ELR (cell line): ENCODE data around the gene ACE.

ENCODE experiments used
- DNase-seq: peaks from one replicate; pipeline ENCODE4 v3.0.0-alpha.2; 2015; ENCODE audit warnings: low read depth

Gene ACE

DNA sequence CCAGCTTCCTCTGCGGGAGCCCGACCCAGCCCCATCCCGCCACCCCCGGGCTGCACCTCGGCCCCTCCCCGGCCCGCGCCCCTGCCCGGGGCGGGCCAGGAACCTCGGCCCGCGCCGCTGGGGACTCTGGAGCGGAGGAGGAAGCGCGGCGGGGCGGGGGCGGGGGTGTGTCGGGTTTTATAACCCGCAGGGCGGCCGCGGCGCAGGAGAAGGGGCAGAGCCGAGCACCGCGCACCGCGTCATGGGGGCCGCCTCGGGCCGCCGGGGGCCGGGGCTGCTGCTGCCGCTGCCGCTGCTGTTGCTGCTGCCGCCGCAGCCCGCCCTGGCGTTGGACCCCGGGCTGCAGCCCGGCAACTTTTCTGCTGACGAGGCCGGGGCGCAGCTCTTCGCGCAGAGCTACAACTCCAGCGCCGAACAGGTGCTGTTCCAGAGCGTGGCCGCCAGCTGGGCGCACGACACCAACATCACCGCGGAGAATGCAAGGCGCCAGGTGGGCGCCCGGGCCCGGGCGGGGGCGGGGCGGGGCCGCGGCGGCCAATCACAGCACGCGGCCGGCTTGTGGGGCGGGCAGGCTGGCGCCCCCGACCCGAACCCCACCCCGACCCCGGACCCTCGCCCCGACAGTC is at the start of gene ACE:
Gene ACE, plus strand, starts transcription at position 208 of the 626 bp plus-strand sequence. Its CDS starts 34 bp downstream, at position 242.
- DNase-seq, result peak; percentile 32

DNA sequence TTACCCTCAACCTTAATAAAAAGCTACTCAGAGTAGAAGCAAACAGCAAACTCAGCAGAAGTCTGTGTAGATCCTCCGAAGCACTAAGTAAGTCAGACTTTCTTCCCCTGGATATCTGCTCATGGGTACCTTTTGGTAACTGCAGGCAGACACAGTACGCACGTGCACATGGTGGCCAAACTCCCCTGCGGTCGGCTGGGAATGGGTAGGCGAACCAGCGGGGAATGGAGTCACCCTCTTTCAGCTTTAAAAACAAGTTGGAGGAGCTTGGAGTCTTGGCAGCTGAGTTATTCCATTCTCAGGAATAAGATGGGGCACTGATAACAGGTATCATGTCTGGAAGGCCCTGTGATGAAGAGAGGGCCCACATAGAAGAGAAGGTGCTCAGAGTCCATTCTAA is 47.1 kb upstream of the ACE start:
- DNase-seq, result no peak

DNA sequence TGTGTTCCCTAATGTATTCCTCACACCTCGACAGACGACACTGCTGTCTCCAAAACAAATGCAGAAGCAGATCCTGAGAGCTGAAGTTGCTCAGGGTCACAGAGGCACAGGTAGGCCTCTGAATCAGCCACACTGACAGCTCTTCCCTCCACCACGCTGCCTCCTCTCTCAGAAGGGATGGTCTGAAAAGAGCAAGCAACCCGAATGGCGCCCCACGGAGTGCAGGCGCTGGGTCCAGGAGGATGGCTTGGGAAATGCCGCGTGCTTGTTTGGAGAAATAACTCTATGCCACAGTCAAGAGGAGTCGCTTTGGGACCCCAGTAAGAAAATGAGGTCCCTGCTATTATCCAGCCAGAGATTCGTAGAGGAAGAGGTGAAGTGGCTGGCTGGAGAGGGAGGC is 46.6 kb upstream of the ACE start:
- DNase-seq, result no peak

DNA sequence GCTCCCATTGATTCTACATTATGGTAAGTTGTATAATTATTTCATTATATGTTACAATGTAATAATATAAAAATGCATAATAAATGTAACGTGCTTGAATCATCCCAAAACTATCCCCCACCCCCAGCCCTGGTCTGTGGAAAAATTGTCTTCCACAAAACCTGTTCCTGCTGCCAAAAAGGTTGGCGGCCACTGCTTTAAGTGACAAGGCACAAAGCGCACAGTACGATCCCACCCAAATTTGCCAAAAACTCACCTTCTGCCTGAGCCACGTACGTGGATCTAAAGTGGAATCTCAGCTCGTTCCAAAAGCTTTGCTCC is 45.3 kb upstream of the ACE start:
- no peak for DNase-seq

DNA sequence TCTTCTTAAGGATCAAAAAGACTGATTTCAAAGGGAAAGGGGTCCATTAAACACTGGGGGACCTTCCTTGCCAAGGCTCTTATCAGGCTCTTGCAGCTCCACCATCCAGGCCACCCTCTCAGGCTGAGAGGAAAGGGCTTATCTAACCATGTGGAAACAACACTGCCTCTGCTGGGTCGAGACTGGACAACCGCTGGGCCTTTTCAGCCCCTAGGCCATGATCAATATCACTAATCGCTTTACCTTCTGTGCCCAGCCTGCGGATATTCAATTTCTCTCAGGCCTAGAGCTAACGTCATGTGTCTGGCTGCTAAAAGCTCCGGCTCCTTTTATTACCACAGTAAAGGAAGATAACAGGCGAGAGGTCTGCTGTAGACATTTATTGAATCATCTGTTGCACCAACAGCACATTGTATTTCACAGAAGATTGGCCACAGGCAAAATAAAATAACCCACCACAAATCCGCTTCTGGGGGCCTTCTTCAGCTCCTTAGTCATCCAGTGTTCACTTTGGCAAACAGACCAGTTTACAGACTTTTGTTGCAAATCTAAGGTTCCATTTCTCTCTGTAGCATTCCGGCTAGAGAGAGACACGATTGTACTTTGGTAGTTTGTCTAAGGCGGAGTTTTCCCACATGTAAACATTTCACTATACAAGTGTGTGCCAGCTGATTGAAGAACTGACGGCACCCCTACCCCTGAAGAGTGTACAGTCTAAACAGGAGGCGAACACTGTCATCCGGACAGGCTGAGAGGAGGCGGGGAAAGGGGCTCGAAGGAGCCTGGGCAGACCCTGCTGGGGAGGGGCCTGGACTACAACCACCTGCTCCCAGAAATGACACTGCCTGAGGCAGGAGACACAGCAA is 44.7 kb upstream of the ACE start:
- DNase-seq, result peak; percentile 61

DNA sequence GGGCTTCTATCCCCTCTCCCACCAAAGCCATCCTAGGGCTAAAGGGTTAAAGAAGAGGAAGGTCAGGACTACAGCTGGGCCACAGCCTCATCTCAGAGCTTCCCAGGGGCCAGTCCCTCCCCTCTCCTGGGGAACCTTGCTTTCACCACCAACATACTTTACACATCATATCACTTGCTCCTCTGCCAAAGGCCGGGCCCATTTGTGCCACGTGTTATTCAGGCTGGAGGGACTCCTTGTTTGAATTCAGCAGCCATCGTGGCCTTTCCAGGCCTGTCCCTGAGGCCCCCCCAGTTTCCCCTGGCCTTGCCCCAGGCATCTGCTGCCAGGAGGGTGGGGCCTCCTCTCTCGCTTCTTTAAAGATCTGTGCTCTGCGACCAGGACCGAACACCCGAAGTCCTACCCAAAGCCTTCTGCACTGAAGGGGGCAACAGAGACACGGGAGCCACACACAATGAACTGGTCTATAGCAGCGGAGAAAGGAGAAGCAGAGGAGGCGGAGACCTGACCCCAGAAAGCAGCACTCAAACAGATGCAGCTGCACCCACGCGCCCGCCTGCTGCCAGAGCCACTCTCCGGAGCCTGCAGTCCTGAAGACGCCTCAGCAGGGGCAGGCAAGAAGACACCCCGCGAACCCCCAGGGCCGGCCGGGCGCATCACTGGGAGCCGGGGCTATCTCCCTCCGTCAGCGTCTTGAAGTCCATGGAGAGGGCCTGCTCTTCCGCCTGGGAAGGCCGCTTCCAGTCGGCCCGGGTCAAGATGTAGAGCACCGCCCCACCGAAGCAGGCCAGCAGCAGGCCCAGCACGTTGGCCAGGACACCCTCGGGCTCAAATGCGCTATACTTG is 42.9 kb upstream of the ACE start:
- peak; percentile 85 for DNase-seq

DNA sequence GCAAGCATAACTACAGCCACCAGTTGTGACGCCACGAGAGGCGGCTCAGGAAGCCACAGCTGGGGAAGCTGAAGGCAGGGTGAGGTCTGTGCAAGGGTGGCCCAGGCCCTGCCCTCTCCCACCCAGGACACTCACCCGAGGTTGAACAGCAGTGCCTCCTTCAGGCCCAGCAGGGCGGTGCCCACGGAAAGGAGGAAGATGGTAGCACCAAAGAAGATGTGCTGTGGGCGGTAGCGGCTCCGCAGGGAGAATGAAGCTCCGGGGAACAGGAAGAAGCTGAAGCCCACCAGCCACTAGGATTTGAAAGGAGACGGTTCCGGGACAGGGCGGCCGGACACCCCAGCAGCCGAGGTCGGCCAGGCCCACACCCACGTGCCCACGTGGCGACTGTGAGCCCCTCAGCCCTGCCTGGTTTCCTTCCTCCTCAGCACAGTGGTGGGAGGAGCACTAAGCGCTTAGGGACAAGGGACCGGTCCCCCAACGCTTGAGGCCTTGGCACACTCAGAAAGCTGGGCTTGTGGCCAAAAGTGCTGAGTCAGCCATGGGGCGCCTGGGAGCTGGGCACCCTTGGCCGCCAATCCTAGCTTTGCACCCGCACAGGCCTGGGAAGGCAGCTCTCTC is 41.8 kb upstream of the ACE start:
- peak; percentile 61 for DNase-seq

DNA sequence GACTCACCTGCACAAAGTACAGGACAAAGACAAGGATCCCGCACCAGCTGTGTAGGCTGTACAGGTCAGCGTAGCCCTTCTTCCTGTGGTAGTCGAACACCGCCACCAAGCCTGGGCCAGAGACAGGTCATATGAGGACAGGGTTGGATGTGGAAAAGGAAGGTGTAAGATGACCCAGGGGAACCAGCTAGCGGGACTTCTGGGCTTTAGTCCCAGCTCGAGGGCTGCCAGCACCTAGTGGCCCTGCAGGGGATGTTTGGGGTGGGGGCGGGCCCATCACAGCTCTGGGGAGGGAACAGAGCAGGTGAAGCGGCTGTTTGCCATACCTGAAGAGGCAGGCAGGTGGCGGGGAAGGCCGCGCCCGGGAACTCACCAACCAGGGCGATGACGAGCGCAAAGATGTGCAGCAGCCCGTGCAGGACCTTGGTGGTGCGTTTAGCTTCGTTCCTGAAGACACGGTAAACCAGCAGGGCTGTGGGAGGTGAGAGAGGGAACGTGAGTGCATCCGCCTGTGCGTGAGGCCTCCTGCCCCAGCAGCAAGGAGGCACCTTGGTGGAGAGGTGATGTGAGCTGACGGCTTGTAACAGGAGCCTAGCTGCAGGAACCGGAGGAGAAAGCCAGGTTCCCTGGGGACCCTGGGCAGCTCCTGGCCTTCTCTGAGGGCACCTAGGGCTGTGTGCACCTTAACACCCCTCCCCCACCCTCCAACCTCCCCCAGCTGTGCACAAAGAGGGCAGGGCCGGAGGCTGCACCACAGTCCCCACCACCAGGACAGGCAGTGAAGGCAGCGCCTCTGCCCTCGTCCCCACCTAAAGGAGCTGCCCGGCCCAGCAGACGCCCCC is 41.0 kb upstream of the ACE start:
- no peak for DNase-seq

DNA sequence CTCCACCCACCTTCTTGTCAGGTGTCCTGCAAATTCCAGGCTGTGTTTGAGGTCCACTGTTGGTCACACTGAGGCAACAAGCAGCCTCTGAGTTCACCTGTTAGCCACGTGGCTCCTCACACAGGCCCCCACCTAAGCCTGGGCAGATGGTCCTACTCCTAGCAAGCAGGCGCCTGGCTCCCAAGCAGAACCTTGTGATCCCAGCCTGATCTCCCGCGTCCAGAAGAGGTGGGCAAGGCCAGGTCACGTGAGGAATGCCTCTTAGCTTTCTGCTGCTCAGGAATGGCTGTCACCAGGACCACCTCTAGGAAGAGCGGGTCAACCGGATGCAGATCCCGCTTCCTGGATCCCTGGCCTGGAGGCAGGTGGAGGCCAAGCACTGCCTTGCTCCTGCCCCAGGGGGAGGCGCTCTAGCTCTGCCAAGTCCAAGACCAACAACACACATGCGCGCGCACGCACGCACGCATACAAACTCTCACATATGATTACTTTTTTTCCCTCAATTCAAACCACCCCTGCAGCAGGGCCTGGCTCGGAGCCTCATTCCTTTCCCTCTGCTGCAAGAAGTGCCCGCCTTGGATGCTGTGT is 40.2 kb upstream of the ACE start:
- no peak for DNase-seq

DNA sequence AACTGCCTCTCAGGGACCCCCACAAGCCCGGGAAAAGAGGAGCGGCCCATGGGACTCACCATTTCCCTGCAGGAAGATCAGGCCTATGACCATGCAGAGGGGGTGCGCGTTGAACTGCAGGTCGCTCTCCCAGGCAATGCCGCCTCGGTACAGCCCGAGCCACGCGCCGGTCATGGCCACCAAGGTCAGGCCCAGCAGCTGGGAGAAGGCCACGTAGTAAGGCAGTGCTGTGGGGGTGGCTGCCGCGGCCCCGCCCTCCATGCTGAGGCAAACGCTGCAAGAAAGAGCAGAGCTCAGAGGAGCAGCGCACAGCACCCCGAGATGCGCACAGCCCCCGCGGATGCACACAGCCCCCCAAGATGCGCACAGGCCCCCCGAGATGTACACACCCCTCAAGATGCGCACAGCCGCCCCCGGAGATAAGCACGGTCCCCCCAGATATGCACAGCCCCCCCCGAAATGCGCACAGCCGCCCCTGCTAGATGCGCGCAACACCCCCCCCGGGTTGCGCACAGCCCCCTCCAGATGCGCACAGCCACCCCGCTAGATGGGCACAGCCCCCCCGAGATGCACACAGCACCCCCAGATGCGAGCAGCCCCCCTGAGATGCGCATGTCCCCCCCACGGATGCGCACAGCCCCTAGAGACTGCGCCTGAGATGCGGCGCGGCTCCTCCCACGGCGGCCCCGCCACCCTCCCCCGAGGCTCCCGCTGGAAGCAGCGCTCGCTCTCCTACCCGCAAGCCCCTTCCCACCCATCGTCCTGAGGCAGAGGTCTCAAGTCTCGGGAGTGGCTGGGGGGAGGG is 39.4 kb upstream of the ACE start:
- no peak for DNase-seq

DNA sequence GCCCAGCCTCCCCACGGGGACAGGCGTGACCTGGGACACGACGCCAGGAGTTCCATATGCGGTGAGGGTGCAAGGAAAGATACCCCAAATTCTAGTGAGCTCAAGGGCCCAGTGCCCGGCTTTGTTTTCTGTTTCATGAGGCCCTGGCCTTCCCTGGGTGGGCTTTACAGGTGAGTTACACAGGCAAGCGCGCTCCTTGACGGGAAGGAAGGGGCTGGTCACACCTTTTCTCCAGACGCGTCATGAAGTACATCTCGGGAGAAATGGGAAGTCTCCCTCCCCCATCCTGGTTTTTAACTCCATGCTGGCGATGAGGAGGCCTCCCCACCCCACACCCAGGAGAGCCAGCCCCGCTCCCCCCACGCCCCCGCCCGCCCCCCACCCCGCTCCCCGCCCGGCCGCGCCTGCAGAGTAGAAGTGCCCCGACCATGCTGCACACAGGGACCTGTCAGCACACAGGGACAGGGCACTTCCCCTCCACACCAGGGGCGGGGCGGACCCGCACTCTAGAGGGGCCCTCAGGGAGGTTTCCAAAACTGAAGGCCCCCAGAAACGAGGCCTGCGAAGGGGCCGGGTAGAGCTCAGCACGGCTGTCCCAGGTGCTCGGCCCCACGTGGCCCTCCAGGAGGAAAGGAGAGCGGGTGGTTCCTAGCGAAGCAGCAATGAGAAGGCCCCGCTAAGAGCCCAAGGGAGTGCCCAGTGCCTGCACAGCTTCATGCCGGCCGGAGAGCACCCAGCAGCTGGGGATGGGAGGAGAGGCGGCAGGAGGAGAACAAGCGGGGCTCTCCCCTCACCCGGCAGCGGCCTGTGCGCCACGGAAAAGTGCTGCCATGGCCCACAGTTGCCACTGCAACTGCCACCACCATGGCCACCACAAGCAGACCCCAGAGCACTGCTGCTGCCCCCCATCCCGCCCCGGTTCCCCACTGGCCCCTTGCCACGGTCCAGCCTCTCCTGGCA is 38.5 kb upstream of the ACE start:
- DNase-seq, result no peak

DNA sequence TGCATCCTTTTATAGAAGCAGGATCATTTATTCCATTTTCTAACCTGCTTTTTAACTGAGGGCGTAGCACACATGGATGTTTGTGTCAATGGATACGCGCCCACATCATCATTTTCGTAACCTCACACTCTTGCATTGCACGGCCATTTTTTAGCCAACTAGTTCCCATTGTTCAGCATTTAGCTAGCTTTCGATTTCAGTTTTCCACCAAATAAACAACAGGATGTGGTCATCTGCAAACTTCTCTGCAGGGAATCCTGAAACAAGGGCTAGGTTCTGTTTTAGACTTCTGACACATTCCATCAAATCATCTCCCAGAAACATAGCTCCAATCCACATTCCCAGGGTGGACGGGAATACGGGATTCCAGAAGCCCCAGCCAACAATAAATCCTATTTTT is 37.2 kb upstream of the ACE start:
- peak; percentile 60 for DNase-seq

DNA sequence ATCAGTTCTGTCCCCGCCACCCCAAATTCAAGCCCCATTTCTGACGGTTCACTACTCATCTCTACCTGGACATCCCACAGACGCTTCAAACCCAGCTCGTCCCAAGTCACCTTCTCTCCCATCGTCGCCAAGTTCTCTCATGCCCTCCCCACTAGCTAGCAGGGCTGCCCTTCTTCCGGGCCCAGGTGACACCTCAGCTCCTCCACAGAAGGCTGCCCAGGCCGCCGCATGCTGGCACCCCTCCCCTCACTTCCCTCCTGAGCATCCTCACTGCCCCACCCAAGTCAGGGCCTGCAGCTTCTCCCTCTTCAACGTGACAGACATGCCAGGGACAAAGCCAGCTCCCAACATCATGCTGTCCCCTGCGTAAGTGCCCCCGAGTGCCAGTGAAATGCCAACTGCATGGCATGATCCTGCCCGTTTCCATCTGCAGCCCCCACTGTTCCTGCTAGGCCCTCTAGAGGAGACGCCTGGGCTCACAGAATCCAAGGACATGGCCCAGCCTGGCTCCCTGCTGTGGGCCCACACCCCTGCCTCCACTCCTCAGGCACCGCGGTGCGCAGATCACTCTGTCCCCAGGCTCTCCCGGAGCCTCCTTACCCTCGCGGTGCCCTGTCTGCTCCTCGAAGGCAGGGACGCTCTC is 36.6 kb upstream of the ACE start:
- no peak for DNase-seq

DNA sequence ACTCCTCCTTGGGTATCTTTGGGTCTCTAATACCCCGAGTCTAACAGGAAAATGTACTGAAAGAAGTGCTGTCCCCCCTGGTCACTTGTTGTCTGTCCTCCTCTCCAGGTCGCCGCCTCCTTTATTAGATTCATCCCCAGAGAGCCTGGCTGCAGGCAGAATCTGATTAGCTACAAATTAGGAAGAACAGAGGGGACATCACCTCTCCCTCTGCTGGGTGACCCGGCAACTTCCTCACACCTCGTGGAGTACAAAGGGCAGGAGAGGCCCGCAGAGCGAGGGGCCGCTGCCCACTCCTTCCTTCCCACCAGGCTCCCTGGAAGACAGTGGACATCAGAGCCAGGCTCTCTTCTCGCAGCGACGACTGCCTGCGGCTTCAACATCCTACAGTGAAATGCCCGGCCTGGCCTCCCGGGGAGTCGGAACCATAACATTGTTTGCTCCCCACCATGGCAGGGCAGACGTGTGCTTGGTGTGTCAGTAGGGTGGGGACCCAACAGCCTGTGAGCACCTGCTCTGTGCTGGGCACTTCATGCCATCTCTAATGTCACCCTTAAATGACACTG is 36.0 kb upstream of the ACE start:
- no peak for DNase-seq

DNA sequence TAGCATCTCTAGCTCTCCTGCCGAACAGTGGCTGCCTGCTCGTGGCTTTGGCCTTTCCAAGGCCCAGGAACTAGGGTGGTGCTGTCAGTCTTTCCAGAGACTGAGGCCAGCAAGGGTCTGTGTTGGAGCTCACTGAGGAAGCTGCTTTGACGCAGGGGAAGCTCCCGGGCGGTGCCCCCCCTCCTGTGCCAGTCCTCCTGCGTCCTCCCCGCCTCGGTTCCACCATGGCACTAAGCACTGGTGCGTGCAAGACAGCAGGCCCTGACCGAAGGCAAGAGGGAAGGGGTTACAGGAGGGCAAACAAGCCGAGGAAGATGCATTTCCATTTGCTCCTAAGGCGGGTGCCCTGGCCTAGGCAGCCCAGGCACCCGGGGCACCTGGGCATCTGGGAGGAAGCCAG is 35.2 kb upstream of the ACE start:
- no peak for DNase-seq

DNA sequence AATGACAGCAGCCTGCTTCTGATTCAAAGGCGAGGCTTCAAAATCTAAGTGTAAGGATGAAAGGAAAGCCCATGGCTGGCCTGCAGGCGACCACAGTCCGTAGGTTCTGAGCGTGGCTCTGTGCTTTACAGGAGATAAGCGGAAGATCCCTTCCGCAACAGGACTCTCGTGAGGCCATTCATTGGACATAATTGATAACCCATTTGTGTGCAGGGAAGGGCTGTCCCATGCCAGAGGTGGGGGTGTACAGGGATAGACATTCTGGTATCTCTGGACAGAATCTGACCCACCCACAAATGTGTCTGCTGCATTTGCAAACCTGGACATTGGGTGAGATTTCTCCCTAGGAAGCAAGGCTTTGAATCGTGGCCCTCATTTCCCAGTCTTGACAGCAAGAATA is 34.8 kb upstream of the ACE start:
- no peak for DNase-seq

DNA sequence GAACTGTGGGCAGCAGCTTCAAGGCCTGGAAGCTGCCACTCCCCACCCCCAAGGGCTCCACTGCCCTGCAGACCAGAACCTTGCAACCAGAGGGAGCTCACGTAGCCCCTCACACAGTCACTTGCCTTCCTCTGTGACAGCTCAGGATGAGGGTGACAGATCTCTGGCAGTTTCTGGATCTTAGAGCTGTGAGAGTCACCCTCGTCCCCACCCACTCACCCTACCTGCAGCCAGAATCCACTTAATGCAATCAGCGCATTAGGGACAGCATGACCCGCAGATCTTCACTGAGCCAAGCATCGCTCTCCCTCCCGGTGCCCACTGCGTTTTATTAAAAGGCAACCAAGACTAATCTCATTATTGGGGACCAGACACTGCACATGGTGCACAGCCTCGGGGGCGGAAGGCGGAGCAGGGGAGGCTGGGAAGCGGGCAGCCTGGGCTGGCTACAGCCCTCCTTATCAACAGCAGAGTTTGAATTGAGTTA is 34.3 kb upstream of the ACE start:
- peak; percentile 28 for DNase-seq

DNA sequence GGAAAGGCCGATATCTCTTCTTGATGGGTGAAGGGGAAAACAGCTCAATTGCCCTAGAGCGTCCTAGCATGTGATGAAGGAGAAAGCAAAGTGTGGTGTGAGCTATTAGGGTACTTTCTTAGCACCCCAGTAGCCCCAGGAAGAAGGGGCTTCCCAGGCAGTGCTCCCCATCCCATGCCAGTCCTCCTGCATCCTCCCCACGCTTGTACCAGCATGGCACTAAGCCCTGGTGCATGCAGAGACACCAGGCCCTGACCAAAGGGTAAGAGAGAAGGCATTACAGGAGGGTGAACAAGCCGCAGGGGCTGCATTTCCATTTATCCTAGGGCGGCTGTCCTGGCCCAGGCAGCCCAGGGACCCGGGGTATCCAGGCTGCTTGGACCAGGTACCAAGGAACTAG is 33.8 kb upstream of the ACE start:
- DNase-seq, result no peak
